HL-60 (cell line): ENCODE results near the gene IGSF9B.

Experiments used
- DNase-seq, 2 experiments: peaks; one replicate each; pipeline ENCODE4 v3.0.0-alpha.2; 2010 to 2020; ENCODE audit warnings: low read depth in 1 of 2, low spot score in 1 of 2
- H3K27ac ChIP-seq: fragments of 250-450 bp; sonication (Bioruptor Pico); replicated peaks from 2 replicates; pipeline ENCODE4 v1.5.1; 2020; ENCODE audit warnings: mild to moderate bottlenecking, moderate library complexity
- H3K27me3 ChIP-seq: fragments of 250-450 bp; sonication (Bioruptor Pico); 2 replicates; pipeline ENCODE4 v1.5.1; 2021; ENCODE audit warnings: mild to moderate bottlenecking, moderate library complexity; ENCODE audit not compliant: insufficient read depth, poor library complexity, severe bottlenecking
- H3K4me3 ChIP-seq: replicated peaks from 2 replicates; pipeline ENCODE4 v1.5.1; 2011; ENCODE audit warnings: mild to moderate bottlenecking, control low read depth, low read length; ENCODE audit not compliant: insufficient read depth
- CTCF ChIP-seq: IDR thresholded peaks from one replicate; pipeline ENCODE4 v1.5.1; 2011; ENCODE audit warnings: low read length, control low read depth, inconsistent platforms; ENCODE audit not compliant: insufficient read depth
- GABPA ChIP-seq: IDR thresholded peaks from 2 replicates; pipeline ENCODE4 v1.6.1; 2012; ENCODE audit warnings: low read depth
- POLR2AphosphoS5 ChIP-seq: IDR thresholded peaks from 2 replicates; pipeline ENCODE4 v1.6.1; 2012; ENCODE audit warnings: low read depth
- REST ChIP-seq: IDR thresholded peaks from 2 replicates; pipeline ENCODE4 v1.6.1; 2012; ENCODE audit warnings: low read depth; ENCODE audit not compliant: insufficient replicate concordance
- SPI1 ChIP-seq: IDR thresholded peaks from 2 replicates; pipeline ENCODE4 v1.6.1; 2012; ENCODE audit warnings: low read depth, mild to moderate bottlenecking, borderline replicate concordance

Gene IGSF9B

GRCh38 chr11:133965031-133965601 is 8.3 kb upstream of the IGSF9B start:
- H3K4me3 ChIP-seq: no peak overlapping the region
- TF ChIP-seq REST (no peak), SPI1 (no peak), CTCF (no peak), GABPA (no peak), POLR2AphosphoS5 (no peak)
- DNase-seq: no peak
- H3K27me3 ChIP-seq: peaks cover 3% of the 10 kb centered on the region
- H3K27ac ChIP-seq: no peak overlapping the region

- no peak overlapping the region for H3K4me3 ChIP-seq
- no peak overlapping the region for H3K27ac ChIP-seq
- no peak for TF ChIP-seq SPI1
- no peak for TF ChIP-seq CTCF
- no peak for TF ChIP-seq POLR2AphosphoS5
- TF ChIP-seq GABPA: no peak
- no peak for TF ChIP-seq REST
- DNase-seq: no peak
- H3K27me3 ChIP-seq: peaks cover 8% of the 10 kb centered on the region
Observed at GRCh38 chr11:133964356-133964755, 7.6 kb upstream of the IGSF9B start.

- Histone ChIP-seq H3K4me3 (no peak overlapping the region), H3K27ac (no peak overlapping the region), H3K27me3 (peaks cover 16% of the 10 kb centered on the region)
- DNase-seq: no peak
- no peak for TF ChIP-seq POLR2AphosphoS5
- TF ChIP-seq CTCF: no peak
- TF ChIP-seq SPI1: no peak
- no peak for TF ChIP-seq REST
- no peak for TF ChIP-seq GABPA
Observed at GRCh38 chr11:133961890-133962289, 5.1 kb upstream of the IGSF9B start.
